Neural progenitor cell (in vitro differentiated cells): ENCODE measurements around the gene ABO.
"Not testable (repeated sequence)": the region's sequence is repeated elsewhere in the genome, so short reads cannot be mapped to it uniquely, and the experiment has no call there.

Experiments used
- EZH2 ChIP-seq: fragments of 200-600 bp; sonication (generic); IDR thresholded peaks from 2 replicates; pipeline ENCODE4 v1.6.1; 2017; ENCODE audit warnings: antibody characterized with exemption, mild to moderate bottlenecking, moderate library complexity
- EZH2phosphoT487 ChIP-seq: fragments of 200-600 bp; sonication (generic); IDR thresholded peaks from 2 replicates; pipeline ENCODE4 v1.6.1; 2017; ENCODE audit warnings: antibody characterized with exemption
- TF ChIP-seq, protein P1 (sequence below): fragments of 200-600 bp; sonication (generic); IDR thresholded peaks from 2 replicates; pipeline ENCODE4 v1.5.1; 2017; ENCODE audit warnings: antibody characterized with exemption, mild to moderate bottlenecking

DNA sequence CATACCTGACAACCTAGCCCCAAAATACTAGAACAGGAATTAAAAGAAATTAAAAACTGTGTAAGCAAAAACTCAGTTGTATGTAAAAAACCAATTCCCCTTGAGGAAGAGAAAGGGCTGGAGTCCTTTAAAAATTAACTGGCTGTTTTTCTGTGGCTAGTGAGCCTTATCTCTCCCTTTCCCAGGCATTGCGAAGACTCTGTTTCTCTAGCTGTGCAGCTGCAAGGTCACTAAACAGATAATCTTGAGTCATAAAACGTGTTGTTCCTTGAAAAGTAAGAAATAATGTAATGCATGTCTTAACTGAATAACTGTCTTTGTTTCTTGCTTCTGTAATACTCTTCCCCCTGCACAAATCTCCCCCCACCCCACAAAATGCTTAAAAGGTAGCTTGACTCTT lies 5.9 kb downstream of the ABO start:
- TF ChIP-seq, protein P1, sequence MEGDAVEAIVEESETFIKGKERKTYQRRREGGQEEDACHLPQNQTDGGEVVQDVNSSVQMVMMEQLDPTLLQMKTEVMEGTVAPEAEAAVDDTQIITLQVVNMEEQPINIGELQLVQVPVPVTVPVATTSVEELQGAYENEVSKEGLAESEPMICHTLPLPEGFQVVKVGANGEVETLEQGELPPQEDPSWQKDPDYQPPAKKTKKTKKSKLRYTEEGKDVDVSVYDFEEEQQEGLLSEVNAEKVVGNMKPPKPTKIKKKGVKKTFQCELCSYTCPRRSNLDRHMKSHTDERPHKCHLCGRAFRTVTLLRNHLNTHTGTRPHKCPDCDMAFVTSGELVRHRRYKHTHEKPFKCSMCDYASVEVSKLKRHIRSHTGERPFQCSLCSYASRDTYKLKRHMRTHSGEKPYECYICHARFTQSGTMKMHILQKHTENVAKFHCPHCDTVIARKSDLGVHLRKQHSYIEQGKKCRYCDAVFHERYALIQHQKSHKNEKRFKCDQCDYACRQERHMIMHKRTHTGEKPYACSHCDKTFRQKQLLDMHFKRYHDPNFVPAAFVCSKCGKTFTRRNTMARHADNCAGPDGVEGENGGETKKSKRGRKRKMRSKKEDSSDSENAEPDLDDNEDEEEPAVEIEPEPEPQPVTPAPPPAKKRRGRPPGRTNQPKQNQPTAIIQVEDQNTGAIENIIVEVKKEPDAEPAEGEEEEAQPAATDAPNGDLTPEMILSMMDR = not testable (repeated sequence)
- TF ChIP-seq EZH2phosphoT487, EZH2: not testable (repeated sequence)
